GM23248 (cell line): Measurements from ENCODE around the gene NPY2R.

Experiments used
- EZH2 ChIP-seq: fragments of 200-600 bp; sonication (generic); IDR thresholded peaks from 2 replicates; pipeline ENCODE4 v1.6.1; 2018; ENCODE audit warnings: antibody characterized with exemption, mild to moderate bottlenecking; ENCODE audit not compliant: insufficient read depth, poor library complexity, severe bottlenecking
- EZH2phosphoT487 ChIP-seq: fragments of 200-600 bp; sonication (generic); IDR thresholded peaks from 2 replicates; pipeline ENCODE4 v1.6.1; 2018; ENCODE audit warnings: antibody characterized with exemption, moderate library complexity, mild to moderate bottlenecking, low read depth; ENCODE audit not compliant: insufficient read depth

DNA sequence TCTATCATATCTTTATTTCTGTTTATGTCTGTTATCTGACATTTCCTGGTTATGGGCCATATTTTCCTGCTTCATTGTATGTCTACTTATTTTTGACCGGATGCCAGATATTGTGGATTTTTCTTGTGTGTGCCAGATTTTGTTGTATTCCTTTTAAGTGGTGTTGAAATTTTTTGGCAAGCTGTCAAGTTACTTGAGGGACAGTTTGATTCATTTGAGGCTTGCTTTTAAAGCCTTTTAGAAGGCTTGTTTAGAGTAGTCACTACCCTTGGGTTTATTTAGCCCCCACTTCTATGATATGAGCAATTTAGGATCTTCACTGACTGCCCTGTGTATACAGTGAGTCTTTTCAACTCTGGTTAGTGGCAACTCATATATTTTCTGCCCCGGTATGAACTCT lies 29.2 kb upstream of the NPY2R start:
- TF ChIP-seq EZH2phosphoT487 = no peak
- no peak for TF ChIP-seq EZH2
